Lower lobe of right lung (tissue), 2 donors: ENCODE data around the gene PRKD2. TPM values are rescaled to one million over a fixed set of nuclear protein-coding genes. Genes with fewer than 3 reads are reported as not detected.

ENCODE experiments used
- ATAC-seq, 2 donors: fragments of 200-7000 bp; cut with Tn5 transposase; one replicate each; pipeline ENCODE4 v1.9.1; 2020 to 2022; ENCODE audit warnings: mild to moderate bottlenecking in 2 of 2, moderate library complexity in 2 of 2
- DNase-seq: peaks from one replicate; pipeline ENCODE4 v3.0.0-alpha.2; 2020
- H3K27ac ChIP-seq: fragments of 200-600 bp; one replicate; pipeline ENCODE4 v1.8.0; 2022
- H3K27me3 ChIP-seq: fragments of 200-600 bp; one replicate; pipeline ENCODE4 v1.8.0; 2022; ENCODE audit warnings: low read depth
- H3K36me3 ChIP-seq: fragments of 200-600 bp; one replicate; pipeline ENCODE4 v1.8.0; 2022; ENCODE audit warnings: mild to moderate bottlenecking
- H3K4me1 ChIP-seq: fragments of 200-600 bp; one replicate; pipeline ENCODE4 v1.8.0; 2022
- H3K4me3 ChIP-seq: fragments of 200-600 bp; one replicate; pipeline ENCODE4 v1.8.0; 2022; ENCODE audit warnings: mild to moderate bottlenecking
- H3K9me3 ChIP-seq: fragments of 200-600 bp; one replicate; pipeline ENCODE4 v1.8.0; 2022
- intact Hi-C: fragments of 100-400 bp; cut with DNase I; formaldehyde crosslinking; loops from one replicate; pipeline ENCODE4 v1.11.0; 2022
- total RNA-seq: library from RNA; stranded (reverse); fragmentation: NEBNext Ultra II Directional; extraction: Animal tissue kit (Norgen Biotek cat#: 25700); gene quantifications from one replicate; pipeline ENCODE4 v1.2.1, GENCODE V29; 2021
- TF ChIP-seq, protein P1 (sequence below): fragments of 200-600 bp; IDR thresholded peaks from one replicate; pipeline ENCODE4 v1.8.0; 2022; ENCODE audit warnings: antibody characterized with exemption, mild to moderate bottlenecking
- donor health status: DM: no; HTN: yes; CAD: no; lungs with severe emphysema.

The PRKD2 gene
- total RNA-seq, 1 donor from 2014 or later: 45.0 TPM

DNA sequence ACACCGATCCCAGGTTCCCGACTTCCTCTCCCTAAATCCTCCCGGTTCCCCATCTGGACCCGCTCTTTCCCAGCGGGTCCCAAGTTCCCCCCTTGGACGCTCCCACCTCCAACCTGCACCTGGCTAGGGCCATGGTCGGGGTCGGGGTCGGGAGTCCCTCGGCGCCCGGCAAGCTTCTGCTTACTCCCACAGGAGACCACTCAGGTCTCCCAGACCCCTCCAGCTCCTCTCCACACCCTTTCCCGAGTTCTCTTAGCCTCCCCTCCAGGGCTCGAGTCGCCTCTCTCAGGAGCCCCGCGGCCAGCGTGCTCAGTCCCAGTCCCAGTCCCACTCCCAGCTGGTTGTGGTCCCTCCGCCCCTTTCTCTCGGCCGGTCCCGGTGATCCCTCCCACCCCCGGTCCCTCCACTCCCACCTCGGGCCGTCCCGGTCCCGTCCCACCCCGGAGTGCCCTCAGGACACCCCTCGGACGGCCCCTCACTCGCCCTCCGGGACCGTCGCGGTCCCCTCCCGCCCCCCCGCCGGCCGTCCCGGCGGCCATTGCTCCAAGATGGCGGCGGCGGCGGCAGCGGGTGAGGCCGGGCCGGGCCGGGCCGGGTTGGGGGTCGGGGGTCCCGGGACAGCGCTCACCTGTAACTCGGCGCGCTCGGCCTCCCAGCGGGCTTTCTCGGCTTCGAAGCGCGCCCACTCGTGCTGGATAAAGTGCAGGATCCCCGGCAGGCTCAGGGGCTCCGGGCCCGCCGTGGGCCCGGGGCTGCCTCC, 28.8 kb upstream of the PRKD2 start, which contains the start of gene FKRP:
FKRP (plus strand) TSS at position 537 of the 760 bp plus-strand sequence. CDS start 9,394 bp downstream, outside the sequence.
- intact Hi-C loops: no loop called here
- Histone ChIP-seq H3K27ac (peak within 1 kb of the TSS; percentile 88), H3K9me3 (no peaks in the 10 kb centered on the region), H3K4me1 (peaks cover 44% of the 10 kb centered on the region), H3K27me3 (no peaks in the 10 kb centered on the region), H3K36me3 (peaks cover 18% of the 10 kb centered on the region), H3K4me3 (peak within 1 kb of the TSS; percentile 96)
- DNase-seq: no peak
- ATAC-seq: peak; percentile 59 to 72
- TF ChIP-seq, protein P1, sequence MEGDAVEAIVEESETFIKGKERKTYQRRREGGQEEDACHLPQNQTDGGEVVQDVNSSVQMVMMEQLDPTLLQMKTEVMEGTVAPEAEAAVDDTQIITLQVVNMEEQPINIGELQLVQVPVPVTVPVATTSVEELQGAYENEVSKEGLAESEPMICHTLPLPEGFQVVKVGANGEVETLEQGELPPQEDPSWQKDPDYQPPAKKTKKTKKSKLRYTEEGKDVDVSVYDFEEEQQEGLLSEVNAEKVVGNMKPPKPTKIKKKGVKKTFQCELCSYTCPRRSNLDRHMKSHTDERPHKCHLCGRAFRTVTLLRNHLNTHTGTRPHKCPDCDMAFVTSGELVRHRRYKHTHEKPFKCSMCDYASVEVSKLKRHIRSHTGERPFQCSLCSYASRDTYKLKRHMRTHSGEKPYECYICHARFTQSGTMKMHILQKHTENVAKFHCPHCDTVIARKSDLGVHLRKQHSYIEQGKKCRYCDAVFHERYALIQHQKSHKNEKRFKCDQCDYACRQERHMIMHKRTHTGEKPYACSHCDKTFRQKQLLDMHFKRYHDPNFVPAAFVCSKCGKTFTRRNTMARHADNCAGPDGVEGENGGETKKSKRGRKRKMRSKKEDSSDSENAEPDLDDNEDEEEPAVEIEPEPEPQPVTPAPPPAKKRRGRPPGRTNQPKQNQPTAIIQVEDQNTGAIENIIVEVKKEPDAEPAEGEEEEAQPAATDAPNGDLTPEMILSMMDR: no peak

DNA sequence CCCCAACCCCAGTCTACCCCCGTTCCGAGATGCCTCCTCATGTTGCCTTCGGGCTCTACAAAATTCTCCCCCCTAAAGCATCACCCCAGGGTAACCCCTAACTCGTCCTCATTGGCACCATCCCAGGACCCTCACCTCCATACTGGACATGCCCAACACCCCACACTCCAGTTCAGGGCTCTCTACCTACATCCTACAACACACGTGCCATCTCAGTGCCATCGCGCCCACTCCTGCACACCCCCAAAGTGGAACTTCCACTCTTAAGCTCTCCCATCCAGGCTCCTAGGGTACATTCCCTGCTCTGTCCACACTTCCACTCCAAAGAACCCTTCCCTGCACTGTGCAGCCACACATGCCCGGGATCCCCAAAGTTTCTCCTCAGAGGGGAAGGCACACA, 28.1 kb upstream of the PRKD2 start:
- peak overlapping the region; percentile 88 for H3K27ac ChIP-seq
- DNase-seq: no peak

DNA sequence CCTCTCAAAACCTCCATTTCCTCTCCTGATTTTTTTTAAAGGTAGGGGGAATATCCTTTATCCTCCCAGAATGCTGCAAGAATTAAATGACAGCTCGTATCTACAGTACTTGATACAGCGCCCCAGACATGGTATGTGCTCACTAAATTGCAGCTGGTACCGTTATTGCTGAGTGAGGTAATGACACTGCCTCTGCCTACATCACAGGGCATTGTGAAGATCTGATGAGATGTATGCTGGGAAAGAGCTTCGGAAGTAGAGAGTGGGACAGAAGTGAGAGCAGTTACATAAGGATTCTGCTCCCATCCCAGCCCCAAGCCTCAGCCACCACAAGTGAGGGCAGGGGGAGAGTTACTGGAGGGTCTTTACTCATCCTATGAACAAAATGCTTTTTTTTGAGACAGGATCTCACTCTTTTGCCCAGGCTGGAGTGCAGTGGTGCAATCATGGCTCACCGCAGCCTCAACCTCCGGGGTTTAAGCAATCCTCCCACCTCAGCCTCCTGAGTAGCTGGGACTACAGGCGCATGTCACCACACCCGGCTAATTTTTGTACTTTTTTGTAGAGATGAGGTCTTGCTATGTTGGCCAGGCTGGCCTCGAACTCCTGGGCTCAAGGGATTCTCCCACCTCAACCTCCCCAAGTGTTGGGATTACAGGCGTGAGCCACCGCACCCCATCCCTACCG, 27.2 kb upstream of the PRKD2 start:
- H3K27ac ChIP-seq: no peak overlapping the region
- H3K36me3 ChIP-seq: peaks cover 17% of the 10 kb centered on the region
- ATAC-seq: no peak
- H3K9me3 ChIP-seq: no peaks in the 10 kb centered on the region
- peaks cover 55% of the 10 kb centered on the region for H3K4me1 ChIP-seq
- DNase-seq: no peak
- TF ChIP-seq, protein P1: no peak
- intact Hi-C loops: no loop called here
- H3K4me3 ChIP-seq: peak overlapping the region; percentile 96
- H3K27me3 ChIP-seq: no peaks in the 10 kb centered on the region

More for the DNA sequence above, 28.1 kb upstream of the PRKD2 start:
- H3K36me3 ChIP-seq: peaks cover 16% of the 10 kb centered on the region
- H3K4me3 ChIP-seq: peak overlapping the region; percentile 96
- TF ChIP-seq, protein P1: no peak
- H3K27me3 ChIP-seq: no peaks in the 10 kb centered on the region
- H3K9me3 ChIP-seq: no peaks in the 10 kb centered on the region
- peak; percentile 4 to 31 for ATAC-seq
- peaks cover 48% of the 10 kb centered on the region for H3K4me1 ChIP-seq
- intact Hi-C loops: no loop called here

DNA sequence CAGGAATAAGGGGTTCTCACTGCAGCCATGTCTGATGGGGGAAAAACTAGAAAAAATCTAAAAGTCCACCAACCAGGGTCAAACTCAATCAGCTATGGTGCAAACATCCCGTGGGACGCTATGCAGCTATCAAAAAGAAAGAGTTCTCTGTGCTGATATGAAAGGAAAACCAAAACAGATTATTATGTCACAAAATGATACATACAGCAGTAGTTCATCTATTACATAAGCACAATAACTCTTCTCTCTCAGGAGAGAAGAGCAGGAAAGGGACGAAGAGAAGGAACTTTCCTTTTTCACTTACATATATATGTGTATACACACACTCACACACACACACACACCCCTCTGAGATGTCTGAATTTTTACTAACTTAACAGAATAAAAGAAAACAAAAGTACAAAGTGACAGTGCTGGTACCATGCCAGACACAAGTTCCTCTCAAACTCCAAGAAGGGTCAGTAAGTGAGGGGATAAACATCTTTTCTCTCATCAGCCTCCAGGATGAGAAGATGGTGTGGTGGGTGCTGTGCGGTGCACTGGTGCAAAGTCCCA, 26.1 kb upstream of the PRKD2 start:
- H3K36me3 ChIP-seq: peaks cover 28% of the 10 kb centered on the region
- DNase-seq: no peak
- ATAC-seq: no peak
- H3K27me3 ChIP-seq: no peaks in the 10 kb centered on the region
- intact Hi-C loops: no loop called here
- no peaks in the 10 kb centered on the region for H3K9me3 ChIP-seq
- no peak overlapping the region for H3K4me3 ChIP-seq
- H3K4me1 ChIP-seq: peaks cover 66% of the 10 kb centered on the region
- H3K27ac ChIP-seq: no peak overlapping the region
- TF ChIP-seq, protein P1: no peak

DNA sequence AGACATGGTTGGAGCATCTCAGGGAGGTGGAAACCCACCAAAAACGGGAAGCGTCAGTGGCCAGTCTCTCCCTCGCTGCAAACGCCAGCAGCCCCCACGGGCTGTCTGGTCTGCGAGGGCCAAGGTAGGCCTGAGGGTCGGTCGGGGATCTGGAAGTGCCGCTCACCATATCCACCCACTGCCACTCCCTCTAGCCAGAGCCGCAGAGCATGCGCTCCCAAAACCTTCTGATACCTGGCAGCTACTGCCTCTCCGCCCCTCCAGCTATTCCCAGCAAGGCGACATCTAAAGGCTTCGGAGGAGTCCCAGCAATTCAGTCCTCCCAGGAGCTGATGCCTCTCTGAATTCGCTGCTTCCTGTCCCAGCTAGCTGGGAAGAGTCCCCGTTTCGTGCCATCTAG, 24.5 kb upstream of the PRKD2 start:
- no peaks in the 10 kb centered on the region for H3K9me3 ChIP-seq
- no peaks in the 10 kb centered on the region for H3K27me3 ChIP-seq
- no peak for DNase-seq
- no peak overlapping the region for H3K4me3 ChIP-seq
- intact Hi-C loops: no loop called here
- no peak overlapping the region for H3K27ac ChIP-seq
- no peak for ATAC-seq
- TF ChIP-seq, protein P1: no peak
- peaks cover 44% of the 10 kb centered on the region for H3K36me3 ChIP-seq
- H3K4me1 ChIP-seq: peaks cover 75% of the 10 kb centered on the region
